Measurements from ENCODE around the gene NPY. TPM values are rescaled to one million over a fixed set of nuclear protein-coding genes. Genes with fewer than 3 reads are reported as not detected.

NPY gene
- total and polyA plus RNA-seq, 2 donors (not counting 1 experiment from before 2014, with no cell fraction given) = not detected

DNA sequence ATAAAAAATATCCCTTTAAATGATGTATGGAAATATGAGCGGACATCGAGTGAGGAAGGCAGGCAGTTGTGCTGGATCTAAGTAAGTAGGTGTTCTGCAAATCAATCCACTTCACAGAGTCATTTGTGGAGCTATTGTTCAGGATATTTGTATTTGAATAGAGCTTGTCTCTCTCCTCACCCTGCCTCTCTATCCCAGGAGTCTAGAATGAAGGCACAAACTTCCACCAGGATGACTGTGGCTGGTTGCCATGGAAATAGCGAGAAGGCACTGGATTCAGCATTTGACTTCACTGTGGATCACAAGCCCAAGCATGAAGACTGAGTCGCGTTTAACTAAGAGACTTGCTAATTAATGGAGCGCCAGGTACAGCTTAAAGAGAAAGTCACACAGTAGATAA lies 53.2 kb downstream of the NPY start:
- no peaks in the 10 kb centered on the region for H3K27me3 ChIP-seq (ENCODE audit: control insufficient read depth, insufficient read depth, low read length)
- H2AFZ ChIP-seq (ENCODE audit: low read length) = no peak overlapping the region
- H3K27ac ChIP-seq (ENCODE audit: insufficient read depth, low read length) = no peak overlapping the region
- H3K79me2 ChIP-seq (ENCODE audit: control insufficient read depth, insufficient read depth, low read length) = no peaks in the 10 kb centered on the region
- no peaks in the 10 kb centered on the region for H3K36me3 ChIP-seq (ENCODE audit: control insufficient read depth, insufficient read depth, low read length)
- no peak overlapping the region for H3K9ac ChIP-seq (ENCODE audit: insufficient read depth, low read length)
- no peak for DNase-seq (ENCODE audit: low read depth in 2 of 2)
- H3K4me2 ChIP-seq (ENCODE audit: extremely low read depth, insufficient read depth, low read length) = no peak overlapping the region
- H3K4me3 ChIP-seq (replicated peaks in 1 of 4; ENCODE audit: control extremely low read depth in 1 of 4, insufficient read depth in 1 of 4, low read depth in 3 of 4, low read length in 4 of 4) = no peak overlapping the region
- H4K20me1 ChIP-seq (ENCODE audit: control insufficient read depth, extremely low read depth, insufficient read depth, low read length) = no peaks in the 10 kb centered on the region
- TF ChIP-seq EZH2 (IDR thresholded peaks at IDR 0.05; ENCODE audit: low read length, missing control alignments) = no peak
- TF ChIP-seq CTCF (conservative IDR thresholded peaks at IDR 0.05 in 1 of 2, IDR thresholded peaks at IDR 0.05 in 1 of 2; ENCODE audit: low read depth in 1 of 2, low read length in 2 of 2) = no peak
- no peaks in the 10 kb centered on the region for H3K9me3 ChIP-seq (ENCODE audit: control insufficient read depth, insufficient read depth, low read depth, low read length)
- H3K4me1 ChIP-seq (ENCODE audit: control insufficient read depth, extremely low read depth, insufficient read depth, low read length) = no peaks in the 10 kb centered on the region

DNA sequence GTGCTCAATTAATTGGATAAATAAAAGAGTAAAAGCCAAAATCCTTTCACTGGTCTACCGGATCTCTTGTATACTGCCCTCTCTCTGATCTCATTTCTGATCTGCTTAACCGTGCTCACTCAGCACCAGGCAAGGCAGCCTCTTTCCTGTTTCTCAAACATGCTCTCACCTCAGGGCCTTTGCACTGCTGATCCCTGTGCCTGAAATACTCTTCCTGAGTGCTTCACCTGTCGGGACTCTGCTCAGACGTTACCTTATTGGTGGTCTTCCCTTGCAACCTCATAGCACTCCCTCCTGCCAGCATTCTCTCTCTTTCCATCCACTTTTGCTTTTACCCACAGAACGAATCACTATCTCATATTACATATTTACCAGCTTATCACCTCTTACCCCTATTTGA lies 55.6 kb downstream of the NPY start:
- no peak overlapping the region for H3K4me3 ChIP-seq (replicated peaks in 1 of 4; ENCODE audit: control extremely low read depth in 1 of 4, insufficient read depth in 1 of 4, low read depth in 3 of 4, low read length in 4 of 4)
- no peaks in the 10 kb centered on the region for H3K9me3 ChIP-seq (ENCODE audit: control insufficient read depth, insufficient read depth, low read depth, low read length)
- H3K4me1 ChIP-seq (ENCODE audit: control insufficient read depth, extremely low read depth, insufficient read depth, low read length) = no peaks in the 10 kb centered on the region
- H3K4me2 ChIP-seq (ENCODE audit: extremely low read depth, insufficient read depth, low read length) = no peak overlapping the region
- no peak overlapping the region for H2AFZ ChIP-seq (ENCODE audit: low read length)
- H3K9ac ChIP-seq (ENCODE audit: insufficient read depth, low read length) = no peak overlapping the region
- H3K36me3 ChIP-seq (ENCODE audit: control insufficient read depth, insufficient read depth, low read length) = no peaks in the 10 kb centered on the region
- no peaks in the 10 kb centered on the region for H4K20me1 ChIP-seq (ENCODE audit: control insufficient read depth, extremely low read depth, insufficient read depth, low read length)
- H3K27me3 ChIP-seq (ENCODE audit: control insufficient read depth, insufficient read depth, low read length) = no peaks in the 10 kb centered on the region
- TF ChIP-seq CTCF (conservative IDR thresholded peaks at IDR 0.05 in 1 of 2, IDR thresholded peaks at IDR 0.05 in 1 of 2; ENCODE audit: low read depth in 1 of 2, low read length in 2 of 2) = no peak
- TF ChIP-seq EZH2 (IDR thresholded peaks at IDR 0.05; ENCODE audit: low read length, missing control alignments) = no peak
- no peaks in the 10 kb centered on the region for H3K79me2 ChIP-seq (ENCODE audit: control insufficient read depth, insufficient read depth, low read length)
- no peak overlapping the region for H3K27ac ChIP-seq (ENCODE audit: insufficient read depth, low read length)
- no peak for DNase-seq (ENCODE audit: low read depth in 2 of 2)

- H3K27ac ChIP-seq (ENCODE audit: insufficient read depth, low read length) = no peak overlapping the region
- H3K9me3 ChIP-seq (ENCODE audit: control insufficient read depth, insufficient read depth, low read depth, low read length) = no peaks in the 10 kb centered on the region
- H3K4me1 ChIP-seq (ENCODE audit: control insufficient read depth, extremely low read depth, insufficient read depth, low read length) = no peaks in the 10 kb centered on the region
- TF ChIP-seq CTCF (conservative IDR thresholded peaks at IDR 0.05 in 1 of 2, IDR thresholded peaks at IDR 0.05 in 1 of 2; ENCODE audit: low read depth in 1 of 2, low read length in 2 of 2) = no peak
- no peak for TF ChIP-seq EZH2 (IDR thresholded peaks at IDR 0.05; ENCODE audit: low read length, missing control alignments)
- H3K4me3 ChIP-seq (replicated peaks in 1 of 4; ENCODE audit: control extremely low read depth in 1 of 4, insufficient read depth in 1 of 4, low read depth in 3 of 4, low read length in 4 of 4) = no peak overlapping the region
- no peaks in the 10 kb centered on the region for H3K36me3 ChIP-seq (ENCODE audit: control insufficient read depth, insufficient read depth, low read length)
- no peaks in the 10 kb centered on the region for H3K27me3 ChIP-seq (ENCODE audit: control insufficient read depth, insufficient read depth, low read length)
- no peak overlapping the region for H3K9ac ChIP-seq (ENCODE audit: insufficient read depth, low read length)
- DNase-seq (ENCODE audit: low read depth in 2 of 2) = no peak
- no peak overlapping the region for H3K4me2 ChIP-seq (ENCODE audit: extremely low read depth, insufficient read depth, low read length)
- no peak overlapping the region for H2AFZ ChIP-seq (ENCODE audit: low read length)
- no peaks in the 10 kb centered on the region for H3K79me2 ChIP-seq (ENCODE audit: control insufficient read depth, insufficient read depth, low read length)
- H4K20me1 ChIP-seq (ENCODE audit: control insufficient read depth, extremely low read depth, insufficient read depth, low read length) = no peaks in the 10 kb centered on the region
These were observed 56.7 kb downstream of the NPY start for GRCh38 chr7:24340727-24341126.

All from fibroblast of lung (primary cell).